ENCODE results near the gene PGA4. TPM values are rescaled to one million over a fixed set of nuclear protein-coding genes. Genes with fewer than 3 reads are reported as not detected.
"Not testable (repeated sequence)": the region's sequence is repeated elsewhere in the genome, so short reads cannot be mapped to it uniquely, and the experiment has no call there.

PGA4 gene
- total RNA-seq, 1 experiment from 2014 or later: not detected

- Mint-ChIP-seq H3K27ac (no peak overlapping the region), H3K9me3 (peaks cover 16% of the 10 kb centered on the region), H3K27me3 (ENCODE audit: low read depth) (peaks cover 9% of the 10 kb centered on the region), H3K4me1 (no peaks in the 10 kb centered on the region), H3K4me3 (no peak overlapping the region), H3K36me3 (no peaks in the 10 kb centered on the region)
- ChIA-PET CTCF (no interaction called here), POLR2A (no interaction called here)
- no peak for DNase-seq (ENCODE audit: low spot score)
- no peak for ATAC-seq
- TF ChIP-seq TEAD4 (CRISPR knock-in tag; IDR thresholded peaks at IDR 0.05): no peak
- no peak for TF ChIP-seq E2F5 (CRISPR knock-in tag; IDR thresholded peaks at IDR 0.05)
- no peak for TF ChIP-seq IRF1 (CRISPR knock-in tag; IDR thresholded peaks at IDR 0.05)
- no peak for TF ChIP-seq FOXJ3 (CRISPR knock-in tag; IDR thresholded peaks at IDR 0.05; ENCODE audit: borderline replicate concordance)
- TF ChIP-seq ZNF263 (CRISPR knock-in tag; IDR thresholded peaks at IDR 0.05; ENCODE audit: low read depth): no peak
- no peak for TF ChIP-seq OVOL2 (CRISPR knock-in tag; IDR thresholded peaks at IDR 0.05; ENCODE audit: borderline replicate concordance)
Measured at GRCh38 chr11:61176446-61176845, 45.7 kb upstream of the PGA4 start.

GRCh38 chr11:61180205-61180604 is 41.9 kb upstream of the PGA4 start:
- ATAC-seq, POLR2A ChIA-PET, H3K36me3 Mint-ChIP-seq: not testable (repeated sequence)

GRCh38 chr11:61181489-61181888 is 40.7 kb upstream of the PGA4 start:
- Mint-ChIP-seq H3K36me3 (no peaks in the 10 kb centered on the region), H3K4me3 (no peak overlapping the region), H3K27ac (no peak overlapping the region), H3K27me3 (ENCODE audit: low read depth) (no peaks in the 10 kb centered on the region; the same call in 1 of the 2 replicates), H3K9me3 (no peaks in the 10 kb centered on the region), H3K4me1 (no peaks in the 10 kb centered on the region)
- DNase-seq (ENCODE audit: low spot score) (no peak), ATAC-seq (no peak)
- ChIA-PET POLR2A (no interaction called here), CTCF (no interaction called here)
- TF ChIP-seq ATF1 (CRISPR knock-in tag; IDR thresholded peaks at IDR 0.05): no peak
- no peak for TF ChIP-seq SMAD3 (CRISPR knock-in tag; IDR thresholded peaks at IDR 0.05; ENCODE audit: borderline replicate concordance)

More at GRCh38 chr11:61180205-61180604, 41.9 kb upstream of the PGA4 start:
- CTCF ChIA-PET; H3K4me1 Mint-ChIP-seq; DNase-seq (ENCODE audit: low spot score); H3K9me3 Mint-ChIP-seq; H3K27ac Mint-ChIP-seq; H3K4me3 Mint-ChIP-seq; H3K27me3 Mint-ChIP-seq (ENCODE audit: low read depth): not testable (repeated sequence)

GRCh38 chr11:61183645-61184044 is 38.5 kb upstream of the PGA4 start:
- POLR2A ChIA-PET: no interaction called here
- DNase-seq (ENCODE audit: low spot score) (no peak), ATAC-seq (no peak)
- Mint-ChIP-seq H3K9me3 (no peaks in the 10 kb centered on the region), H3K4me1 (no peaks in the 10 kb centered on the region), H3K27ac (no peak overlapping the region), H3K27me3 (ENCODE audit: low read depth) (no peaks in the 10 kb centered on the region; the same call in 1 of the 2 replicates), H3K4me3 (no peak overlapping the region), H3K36me3 (no peaks in the 10 kb centered on the region)
- CTCF ChIA-PET: interaction anchor here (0.8 to 1.6 kb wide), 2 partner anchors 10 to 408 kb away, joined by 3 read pairs; no protein-coding TSS in a partner anchor
- TF ChIP-seq ATF6 (CRISPR knock-in tag; IDR thresholded peaks at IDR 0.05): no peak
- no peak for TF ChIP-seq ZNF219 (CRISPR knock-in tag; IDR thresholded peaks at IDR 0.05; ENCODE audit: borderline replicate concordance)
- TF ChIP-seq NFE2L1 (CRISPR knock-in tag; IDR thresholded peaks at IDR 0.05): no peak
- no peak for TF ChIP-seq CREB1 (CRISPR knock-in tag; IDR thresholded peaks at IDR 0.05)
- TF ChIP-seq SOX15 (CRISPR knock-in tag; IDR thresholded peaks at IDR 0.05): no peak
- TF ChIP-seq ZNF532 (CRISPR knock-in tag; IDR thresholded peaks at IDR 0.05; ENCODE audit: borderline replicate concordance): no peak
- TF ChIP-seq CBFB (CRISPR knock-in tag; IDR thresholded peaks at IDR 0.05; ENCODE audit: low read depth): no peak
- TF ChIP-seq IRF2 (CRISPR knock-in tag; IDR thresholded peaks at IDR 0.05; ENCODE audit: borderline replicate concordance, low read depth): no peak
- TF ChIP-seq ESRRA (CRISPR knock-in tag; IDR thresholded peaks at IDR 0.05; ENCODE audit: borderline replicate concordance): no peak
- no peak for TF ChIP-seq ZNF396 (CRISPR knock-in tag; IDR thresholded peaks at IDR 0.05; ENCODE audit: borderline replicate concordance)
- no peak for TF ChIP-seq ZNF281 (CRISPR knock-in tag; IDR thresholded peaks at IDR 0.05)
- no peak for TF ChIP-seq ZNF317 (CRISPR knock-in tag; IDR thresholded peaks at IDR 0.05; ENCODE audit: borderline replicate concordance, low read depth)

Measured in WTC11 (cell line).